ENCODE measurements around the gene C9orf152.

Gene C9orf152

GRCh38 chr9:110179734-110180133 lies 28.2 kb downstream of the C9orf152 start:
- no peak for DNase-seq

- no peak for DNase-seq
Observed at GRCh38 chr9:110178281-110178680, 29.7 kb downstream of the C9orf152 start.

GRCh38 chr9:110175275-110175968 lies 32.5 kb downstream of the C9orf152 start:
- no peak for DNase-seq

GRCh38 chr9:110173322-110173642 lies 34.7 kb downstream of the C9orf152 start:
- DNase-seq: no peak

- DNase-seq: no peak
Observed at GRCh38 chr9:110170357-110171257, 37.4 kb downstream of the C9orf152 start.

GRCh38 chr9:110168486-110168885 lies 39.5 kb downstream of the C9orf152 start:
- no peak for DNase-seq

GRCh38 chr9:110161940-110162339 lies 46.0 kb downstream of the C9orf152 start:
- DNase-seq: no peak

- no peak for DNase-seq
Observed at GRCh38 chr9:110160685-110161084, 47.3 kb downstream of the C9orf152 start.

GRCh38 chr9:110160123-110160522 lies 47.8 kb downstream of the C9orf152 start:
- no peak for DNase-seq

- DNase-seq: no peak
Observed at GRCh38 chr9:110157823-110158664, 49.9 kb downstream of the C9orf152 start.

GRCh38 chr9:110156902-110157301 lies 51.1 kb downstream of the C9orf152 start:
- DNase-seq: no peak

GRCh38 chr9:110156416-110156815 lies 51.5 kb downstream of the C9orf152 start:
- no peak for DNase-seq

- DNase-seq: no peak
Observed at GRCh38 chr9:110155751-110156150, 52.2 kb downstream of the C9orf152 start.

GRCh38 chr9:110153431-110153830 lies 54.5 kb downstream of the C9orf152 start:
- DNase-seq: no peak

GRCh38 chr9:110152704-110153374 lies 55.1 kb downstream of the C9orf152 start:
- no peak for DNase-seq

Data from activated effector memory CD4-positive, alpha-beta T cell treated with anti-CD3 and anti-CD28 coated beads, Interleukin-2, amount 50 U/mL, for 16 hours (primary cell).